IMR-90 (cell line): Measurements from ENCODE around the gene CTNND2. TPM values are rescaled to one million over a fixed set of nuclear protein-coding genes. Genes with fewer than 3 reads are reported as not detected.
A peak's percentile ranks its signal among the peaks of the same experiment; 100 is the strongest.

ENCODE experiments used
- ATAC-seq: fragments of 200-7000 bp; cut with Tn5 transposase; 2 replicates; pipeline ENCODE4 v1.9.1; 2020; ENCODE audit warnings: low read depth, mild to moderate bottlenecking, moderate library complexity
- BruUV-seq: library from RNA; stranded (reverse); fragments of 400-500 nt; replicated peaks from 2 replicates; lab custom pipeline; 2021; lab: Mats Ljungman, UMichigan
- CTCF ChIA-PET: fragments of 300-600 bp; formaldehyde crosslinking; extraction: SDS; loops from one replicate; lab custom pipeline; 2021; ENCODE audit warnings: antibody characterized with exemption; lab: Yijun Ruan, JAX
- POLR2A ChIA-PET: fragments of 300-600 bp; sonication (Branson Sonifier 250); formaldehyde crosslinking; loops from one replicate; lab custom pipeline; 2022; ENCODE audit warnings: antibody characterized with exemption; ENCODE audit not compliant: unreplicated experiment; lab: Charles Lee
- DNase-seq: peaks from one replicate; pipeline ENCODE4 v3.0.0; 2013
- H2AFZ ChIP-seq: replicated peaks from 2 replicates; pipeline ENCODE3; 2013; ENCODE audit warnings: low read length, mild to moderate bottlenecking; ENCODE audit not compliant: poor library complexity
- H2AK5ac ChIP-seq: 2 replicates; pipeline ENCODE4 v1.6.1; 2013; ENCODE audit warnings: low read depth, low read length, inconsistent platforms
- H2AK9ac ChIP-seq: replicated peaks from 2 replicates; pipeline ENCODE3; 2013; ENCODE audit warnings: mild to moderate bottlenecking, low read depth, low read length, moderate library complexity; ENCODE audit not compliant: poor library complexity
- H2BK120ac ChIP-seq: 2 replicates; pipeline ENCODE4 v1.6.1; 2013; ENCODE audit warnings: low read depth, low read length, inconsistent platforms
- H2BK15ac ChIP-seq: 3 replicates; pipeline ENCODE4 v1.6.1; 2013; ENCODE audit warnings: low read depth, low read length, inconsistent platforms
- H2BK20ac ChIP-seq: 2 replicates; pipeline ENCODE4 v1.6.1; 2013; ENCODE audit warnings: low read depth, mild to moderate bottlenecking, inconsistent platforms, low read length, moderate library complexity
- H2BK5ac ChIP-seq: 2 replicates; pipeline ENCODE4 v1.6.1; 2013; ENCODE audit warnings: mild to moderate bottlenecking, low read depth, low read length, inconsistent platforms; ENCODE audit not compliant: poor library complexity, severe bottlenecking
- H3K14ac ChIP-seq: replicated peaks from 2 replicates; pipeline ENCODE4 v1.6.1; 2013; ENCODE audit warnings: low read depth, low read length, inconsistent platforms
- H3K18ac ChIP-seq: 2 replicates; pipeline ENCODE4 v1.6.1; 2013; ENCODE audit warnings: low read depth, low read length, control low read depth
- H3K23ac ChIP-seq: 2 replicates; pipeline ENCODE4 v1.6.1; 2013; ENCODE audit warnings: low read depth, low read length, inconsistent platforms
- H3K27ac ChIP-seq: 2 replicates; pipeline ENCODE4 v1.5.1; 2013; ENCODE audit warnings: mild to moderate bottlenecking, control low read depth, low read length; ENCODE audit not compliant: insufficient read depth
- H3K27me3 ChIP-seq: 2 replicates; pipeline ENCODE4 v1.6.1; 2013; ENCODE audit warnings: low read length; ENCODE audit not compliant: control insufficient read depth, insufficient read depth
- H3K36me3 ChIP-seq: 2 replicates; pipeline ENCODE4 v1.6.1; 2013; ENCODE audit warnings: low read length, mixed read lengths; ENCODE audit not compliant: control insufficient read depth, insufficient read depth
- H3K4ac ChIP-seq: 2 replicates; pipeline ENCODE4 v1.6.1; 2013; ENCODE audit warnings: low read depth, low read length, inconsistent platforms
- H3K4me1 ChIP-seq: 2 replicates; pipeline ENCODE4 v1.6.1; 2013; ENCODE audit warnings: low read length, mixed read lengths; ENCODE audit not compliant: control insufficient read depth, insufficient read depth
- H3K4me2 ChIP-seq: 2 replicates; pipeline ENCODE4 v1.6.1; 2013; ENCODE audit warnings: low read depth, mild to moderate bottlenecking, control low read depth, low read length, moderate library complexity
- H3K4me3 ChIP-seq: 2 replicates; pipeline ENCODE4 v1.5.1; 2013; ENCODE audit warnings: low read depth, mild to moderate bottlenecking, control low read depth, low read length, moderate library complexity; ENCODE audit not compliant: insufficient read depth
- H3K56ac ChIP-seq: 2 replicates; pipeline ENCODE4 v1.6.1; 2013; ENCODE audit warnings: low read length, inconsistent platforms; ENCODE audit not compliant: insufficient read depth; ENCODE audit errors: extremely low read depth
- H3K79me1 ChIP-seq, 2 experiments: 2 replicates each; pipeline ENCODE4 v1.6.1; 2013; ENCODE audit warnings: low read length in 2 of 2, inconsistent platforms in 1 of 2, low read depth in 1 of 2
- H3K9ac ChIP-seq: 2 replicates; pipeline ENCODE4 v1.6.1; 2013; ENCODE audit warnings: low read depth, low read length, control low read depth
- H3K9me1 ChIP-seq: 2 replicates; pipeline ENCODE4 v1.6.1; 2013; ENCODE audit warnings: low read length, inconsistent platforms; ENCODE audit not compliant: insufficient read depth
- H3K9me3 ChIP-seq: 2 replicates; pipeline ENCODE4 v1.6.1; 2013; ENCODE audit warnings: low read length; ENCODE audit not compliant: control insufficient read depth, insufficient read depth
- H4K20me1 ChIP-seq: 2 replicates; pipeline ENCODE4 v1.6.1; 2013; ENCODE audit warnings: low read length, inconsistent platforms; ENCODE audit not compliant: insufficient read depth
- H4K5ac ChIP-seq: 2 replicates; pipeline ENCODE4 v1.6.1; 2013; ENCODE audit warnings: mild to moderate bottlenecking, low read depth, low read length, control low read depth
- H4K8ac ChIP-seq, 2 experiments: 2 replicates each; pipeline ENCODE4 v1.6.1; 2013; ENCODE audit warnings: low read depth in 2 of 2, low read length in 2 of 2, control low read depth in 1 of 2, inconsistent platforms in 1 of 2
- H4K91ac ChIP-seq: 2 replicates; pipeline ENCODE4 v1.6.1; 2013; ENCODE audit warnings: low read depth, low read length, inconsistent platforms; ENCODE audit not compliant: insufficient read depth
- CEBPB ChIP-seq: IDR thresholded peaks from 2 replicates; pipeline ENCODE4 v1.6.1; 2012; ENCODE audit warnings: low read depth, low read length, improper control_type of control experiment
- CHD1 ChIP-seq: IDR thresholded peaks from 2 replicates; pipeline ENCODE4 v1.6.1; 2012; ENCODE audit warnings: low read depth, low read length, improper control_type of control experiment
- CTCF ChIP-seq: conservative IDR thresholded peaks from 2 replicates; pipeline ENCODE4 v1.5.1; 2012; ENCODE audit warnings: mild to moderate bottlenecking, low read depth, low read length, improper control_type of control experiment
- FOS ChIP-seq: fragments of 150-350 bp; IDR thresholded peaks from 2 replicates; pipeline ENCODE4 v1.6.1; 2016; ENCODE audit warnings: low read depth, low read length
- MAZ ChIP-seq: IDR thresholded peaks from 2 replicates; pipeline ENCODE4 v1.6.1; 2012; ENCODE audit warnings: low read depth, mild to moderate bottlenecking, low read length, improper control_type of control experiment, moderate library complexity, borderline replicate concordance
- MXI1 ChIP-seq: IDR thresholded peaks from 2 replicates; pipeline ENCODE4 v1.6.1; 2012; ENCODE audit warnings: low read depth, mild to moderate bottlenecking, low read length, moderate library complexity, borderline replicate concordance
- NFE2L2 ChIP-seq: fragments of 150-350 bp; IDR thresholded peaks from 2 replicates; pipeline ENCODE4 v1.6.1; 2016; ENCODE audit warnings: low read depth, mild to moderate bottlenecking, low read length
- RAD21 ChIP-seq: IDR thresholded peaks from 2 replicates; pipeline ENCODE4 v1.6.1; 2012; ENCODE audit warnings: low read length, improper control_type of control experiment
- RFX5 ChIP-seq: IDR thresholded peaks from 2 replicates; pipeline ENCODE4 v1.8.0; 2012; ENCODE audit warnings: low read depth, mild to moderate bottlenecking, low read length, moderate library complexity
- SMC3 ChIP-seq: fragments of 150-350 bp; IDR thresholded peaks from 2 replicates; pipeline ENCODE4 v1.6.1; 2016; ENCODE audit warnings: low read depth, mild to moderate bottlenecking, antibody characterized with exemption, low read length, moderate library complexity
- WGBS, 2 experiments: methylation state at CpG; one replicate each; pipeline versions ENCODE4 v1.1.5 to v1.1.7; 2013; ENCODE audit warnings: missing lambda C conversion rate in 2 of 2; ENCODE audit not compliant: insufficient read length in 1 of 2; ENCODE audit errors: extremely low coverage in 2 of 2; 5-methylcytosine and 5-hydroxymethylcytosine counted together
- dilution Hi-C: fragments of 300-500 bp; cut with HindIII; formaldehyde crosslinking; loops from one replicate; pipeline ENCODE4 v1.14.3; 2018; ENCODE audit warnings: low sequenced_read_pairs; ENCODE audit not compliant: unreplicated experiment
- in situ Hi-C: fragments of 300-500 bp; cut with MboI; formaldehyde crosslinking; loops from 3 replicates; pipeline ENCODE4 v1.14.3; 2019; ENCODE audit warnings: low sequenced_read_pairs, inconsistent platforms, mixed read lengths
- intact Hi-C: fragments of 100-400 bp; cut with micrococcal nuclease; formaldehyde crosslinking; loops from 2 replicates; pipeline ENCODE4 v1.10.0; 2022
- polyA plus RNA-seq, 3 experiments: library from polyadenylated mRNA; depleted of rRNA; stranded (reverse); fragments of >200 nt; gene quantifications; 2 replicates each; pipeline ENCODE4 v1.2.3, GENCODE V29; 2012; ENCODE audit warnings: low replicate concordance in 1 of 3
- total RNA-seq: library from RNA; depleted of rRNA; stranded (reverse); fragments of >200 nt; gene quantifications from 2 replicates; pipeline ENCODE4 v1.2.3, GENCODE V29; 2012

The CTNND2 gene
- total and polyA plus RNA-seq, 2 of the 4 experiments (the other 2 are of a cell fraction), result not detected

GRCh38 chr5:11182441-11183080 lies 721.7 kb downstream of the CTNND2 start:
- DNase-seq, result peak; percentile 47
- H2BK5ac ChIP-seq, result no peak overlapping the region
- peak; percentile 72 for TF ChIP-seq RAD21
- TF ChIP-seq CTCF, result peak; percentile 63
- TF ChIP-seq NFE2L2, result no peak
- TF ChIP-seq FOS, result no peak
- TF ChIP-seq SMC3, result peak; percentile 70
- TF ChIP-seq MXI1, result no peak
- no peak for TF ChIP-seq RFX5
- TF ChIP-seq MAZ, result no peak
- peak; percentile 8; the same call in 1 of the 2 replicates for TF ChIP-seq CEBPB
- TF ChIP-seq CHD1, result no peak
- no peak overlapping the region for H2AFZ ChIP-seq
- H2AK9ac ChIP-seq, result no peak overlapping the region
- ATAC-seq, result peak; percentile 69
- H3K27ac ChIP-seq, result no peak overlapping the region
- H4K91ac ChIP-seq, result no peak overlapping the region
- CTCF ChIA-PET, result interaction anchor here (0.7 to 1.0 kb wide), 2 partner anchors 486 to 526 kb away, joined by 3 read pairs; no protein-coding TSS in a partner anchor
- no peaks in the 10 kb centered on the region for H3K27me3 ChIP-seq
- in situ Hi-C loops, result loop anchor here (10.0 kb wide), 2 partner anchors 488 to 728 kb away; no protein-coding TSS in a partner anchor
- H3K9me3 ChIP-seq, result no peaks in the 10 kb centered on the region
- H3K4me3 ChIP-seq, result no peak overlapping the region
- no peak overlapping the region for H2AK5ac ChIP-seq
- no peak overlapping the region for H3K14ac ChIP-seq
- dilution Hi-C loops, result no loop called here
- H3K4ac ChIP-seq, result no peak overlapping the region
- no peaks in the 10 kb centered on the region for H3K79me1 ChIP-seq
- H3K9me1 ChIP-seq, result no peaks in the 10 kb centered on the region
- H3K4me1 ChIP-seq, result no peaks in the 10 kb centered on the region
- no peak overlapping the region for H3K56ac ChIP-seq
- BruUV-seq, result no TSS peak
- no peak overlapping the region for H2BK120ac ChIP-seq
- H2BK15ac ChIP-seq, result no peak overlapping the region
- H2BK20ac ChIP-seq, result no peak overlapping the region
- POLR2A ChIA-PET, result no interaction called here
- H3K36me3 ChIP-seq, result no peaks in the 10 kb centered on the region
- no peak overlapping the region for H3K18ac ChIP-seq
- intact Hi-C loops, result loop anchor here (1.0 to 2.0 kb wide), 4 partner anchors 320 to 730 kb away; no protein-coding TSS in a partner anchor
- WGBS, 2 experiments, result no CpG with 5 or more reads among the region's 3 CpGs
- no peak overlapping the region for H3K9ac ChIP-seq
- H3K23ac ChIP-seq, result no peak overlapping the region
- no peak overlapping the region for H4K5ac ChIP-seq
- no peak overlapping the region for H3K4me2 ChIP-seq
- no peaks in the 10 kb centered on the region for H4K20me1 ChIP-seq
- H4K8ac ChIP-seq, result no peak overlapping the region
